GM19455 (cell line): ENCODE measurements around the gene PEX11G.

Source experiments
- ATAC-seq: cut with Tn5 transposase; IDR thresholded peaks from one replicate; pipeline ENCODE4 v1.9.1; 2021; ENCODE audit not compliant: unreplicated experiment

Gene PEX11G

GRCh38 chr19:7500811-7501450 is 12.1 kb upstream of the PEX11G start:
- ATAC-seq: no peak

DNA sequence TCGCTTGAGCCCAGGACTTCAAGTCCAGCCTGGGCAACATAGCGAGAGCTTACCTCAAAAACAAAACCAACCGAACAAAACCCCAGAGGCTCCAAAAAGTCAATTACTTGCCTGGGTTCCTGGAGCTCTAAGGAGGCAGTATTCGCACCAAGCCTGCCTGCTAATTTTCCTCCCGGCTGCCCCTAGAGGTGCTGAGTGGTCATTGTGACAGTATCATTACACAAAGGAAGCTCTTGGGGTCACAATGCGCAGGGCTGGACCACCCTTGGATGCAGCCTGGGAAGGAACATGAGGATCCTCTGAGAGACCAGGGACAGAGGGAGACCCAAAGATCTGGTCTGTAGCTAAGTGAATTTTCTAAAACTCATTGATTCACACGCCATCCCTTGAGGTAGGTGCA is 8.5 kb upstream of the PEX11G start:
- ATAC-seq: no peak

- no peak for ATAC-seq
Observed at GRCh38 chr19:7494416-7495098, 5.7 kb upstream of the PEX11G start.

GRCh38 chr19:7492558-7492957 is 3.7 kb upstream of the PEX11G start:
- ATAC-seq: no peak

DNA sequence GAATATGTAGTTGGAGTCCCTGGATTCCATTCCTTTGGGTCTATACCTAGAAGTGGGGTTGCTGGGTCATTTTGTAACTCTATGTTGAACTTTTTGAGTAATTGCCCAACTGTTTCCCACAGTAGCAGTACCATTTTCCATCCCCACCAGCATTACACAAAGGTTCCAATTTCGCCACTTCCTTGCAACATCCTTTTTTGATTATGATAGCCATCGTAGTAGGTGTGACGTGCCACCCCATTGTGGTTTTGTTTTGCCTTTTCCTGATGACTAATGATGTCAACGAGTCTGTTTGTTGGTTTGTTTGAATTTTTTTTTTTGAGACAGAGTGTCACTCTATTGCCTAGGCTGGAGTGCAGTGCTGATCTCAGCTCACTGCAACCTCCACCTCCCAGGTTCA is 3.3 kb upstream of the PEX11G start:
- ATAC-seq: no peak

- no peak for ATAC-seq
Observed at GRCh38 chr19:7489609-7490044, 792 bp upstream of the PEX11G start.

- no peak for ATAC-seq
Observed at GRCh38 chr19:7486923-7487322, 1.9 kb downstream of the PEX11G start.

DNA sequence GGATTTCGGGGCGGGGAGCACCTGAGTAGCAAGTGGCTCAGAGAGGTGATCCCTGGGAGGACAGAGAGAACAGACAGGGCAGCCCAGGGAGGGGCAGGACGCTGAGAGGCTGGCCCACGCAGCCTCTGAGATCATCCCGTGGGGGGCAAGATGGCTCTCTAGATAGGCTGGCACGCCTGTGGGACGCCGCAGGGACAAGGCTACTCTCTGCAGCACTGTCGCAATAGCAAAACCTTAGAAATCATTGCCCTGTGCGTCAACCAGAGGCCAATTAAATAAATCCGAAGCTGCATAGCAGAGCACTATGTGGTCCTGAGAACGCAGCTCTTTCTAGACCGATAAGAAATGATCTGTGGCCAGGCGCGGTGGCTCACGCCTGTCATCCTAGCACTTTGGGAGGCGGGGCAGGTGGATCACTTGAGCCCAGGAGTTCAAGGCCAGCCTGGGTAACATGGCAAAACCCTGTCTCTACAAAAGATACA is 5.1 kb downstream of the PEX11G start:
- no peak for ATAC-seq

DNA sequence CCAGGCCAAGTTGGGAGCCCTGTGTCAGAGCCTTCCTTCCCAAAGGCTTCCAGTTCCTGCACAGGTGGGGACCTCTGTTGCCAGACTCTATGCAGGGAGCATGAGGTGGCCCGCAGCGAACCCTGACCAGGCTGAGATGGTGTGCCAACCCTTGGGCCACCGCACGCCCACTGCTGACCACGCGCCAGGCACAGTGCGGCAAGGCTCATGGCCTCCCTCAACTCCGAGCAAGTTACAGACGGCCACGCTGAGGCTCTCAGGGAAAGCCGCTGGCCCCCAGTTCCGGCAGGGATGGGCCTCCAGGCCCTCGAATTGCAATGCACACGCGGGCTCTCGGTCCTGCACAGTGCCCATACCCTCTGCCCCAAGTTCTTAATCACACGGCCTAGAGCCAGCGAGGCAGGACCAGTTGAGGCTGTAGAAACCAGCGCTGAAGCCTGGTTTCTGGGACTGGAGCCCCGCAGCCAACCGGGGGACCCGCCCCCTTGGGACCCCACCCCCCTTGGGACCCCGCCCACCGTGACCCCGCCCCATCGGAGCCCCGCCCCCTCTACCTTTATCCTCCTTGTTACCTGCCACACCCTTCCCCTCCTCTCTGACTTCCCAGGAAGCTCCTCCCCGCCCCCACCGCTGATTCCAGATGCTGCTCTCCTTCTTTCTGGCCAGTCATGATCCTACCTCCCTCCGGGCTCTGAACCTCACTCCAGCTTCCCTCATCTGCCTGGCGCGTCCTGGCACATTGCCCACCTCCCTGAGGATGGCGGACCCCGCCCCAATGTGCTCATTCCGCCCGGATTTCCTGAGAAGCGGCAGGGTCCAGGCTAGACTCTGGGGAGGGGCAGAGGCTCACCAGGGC is 6.0 kb downstream of the PEX11G start:
- ATAC-seq: no peak

- no peak for ATAC-seq
Observed at GRCh38 chr19:7480970-7481255, 7.9 kb downstream of the PEX11G start.

DNA sequence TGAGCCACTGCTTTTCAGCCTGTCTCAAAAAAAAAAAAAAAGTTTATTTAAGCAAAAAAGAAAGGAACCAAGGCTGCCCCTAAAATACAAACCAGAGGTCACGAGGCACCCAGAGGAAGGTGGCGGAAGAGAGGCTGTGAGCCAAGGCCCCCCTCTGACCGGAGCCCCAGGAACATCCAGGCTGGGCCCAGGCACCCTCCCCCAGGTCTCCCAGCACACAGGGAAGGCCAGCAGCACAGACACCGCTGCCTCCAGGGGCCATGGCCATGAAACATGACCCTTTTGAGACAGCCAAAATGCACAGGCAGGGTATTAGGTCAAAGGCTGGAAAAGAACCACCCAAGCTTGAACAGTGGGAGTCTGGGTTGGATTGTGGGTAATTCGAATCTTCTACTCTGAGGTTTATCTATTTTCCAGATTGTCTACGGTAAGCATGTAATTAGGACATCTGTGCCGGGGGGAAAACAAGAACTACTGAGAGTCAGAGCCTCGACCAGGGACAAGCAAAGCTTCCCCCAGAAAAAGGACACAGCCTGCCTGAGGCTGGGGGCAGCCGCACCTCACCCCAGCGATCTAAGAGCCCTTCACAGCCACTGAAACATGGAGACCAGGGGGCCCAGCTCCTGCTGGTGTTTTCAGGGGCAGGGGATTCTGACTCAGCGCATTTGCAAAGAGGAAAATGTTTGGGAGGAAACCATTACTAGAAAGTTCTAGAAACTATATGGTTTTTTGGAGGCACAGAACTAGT is 8.4 kb downstream of the PEX11G start:
- no peak for ATAC-seq

- ATAC-seq: no peak
Observed at GRCh38 chr19:7478843-7479227, 10.0 kb downstream of the PEX11G start.

GRCh38 chr19:7478173-7478842 is 10.5 kb downstream of the PEX11G start:
- ATAC-seq: no peak

- no peak for ATAC-seq
Observed at GRCh38 chr19:7477758-7478157, 11.1 kb downstream of the PEX11G start.

DNA sequence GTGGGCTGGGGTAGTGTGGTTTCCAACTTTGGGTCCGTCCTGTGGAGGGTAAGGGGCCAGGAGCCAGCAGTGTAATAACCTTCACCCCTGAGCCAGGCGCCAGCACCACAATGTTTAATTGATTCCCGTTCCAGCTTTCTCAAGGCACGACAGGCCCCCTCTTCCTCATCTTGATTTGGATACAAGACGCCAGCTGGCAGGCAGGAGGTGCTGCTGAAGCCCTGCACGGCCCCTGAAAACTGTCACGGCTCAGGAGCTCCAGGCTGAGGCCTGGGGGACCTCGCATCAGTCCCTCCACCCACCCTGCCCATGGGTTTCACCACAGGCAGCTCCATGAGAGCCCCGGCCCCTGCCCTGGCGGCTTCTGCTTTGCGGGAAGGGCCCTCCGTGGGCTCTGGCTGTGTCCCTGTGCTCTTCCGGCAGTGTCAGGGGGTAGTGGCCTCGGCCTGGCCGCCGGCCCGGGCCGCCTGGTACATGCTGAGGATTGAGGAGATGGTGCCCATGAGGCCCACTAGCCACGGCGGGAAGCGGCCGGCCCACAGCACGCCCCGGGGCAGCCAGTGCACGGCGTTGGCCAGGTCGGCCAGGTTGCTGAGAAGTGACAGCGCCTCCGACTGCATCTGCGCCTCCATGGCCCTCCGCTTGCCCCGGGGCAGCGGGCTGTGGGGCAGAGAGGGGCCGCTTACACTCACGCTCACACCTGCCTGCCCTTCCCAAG is 11.9 kb downstream of the PEX11G start:
- ATAC-seq: no peak

GRCh38 chr19:7476241-7476640 is 12.6 kb downstream of the PEX11G start:
- ATAC-seq: no peak

GRCh38 chr19:7475665-7476064 is 13.2 kb downstream of the PEX11G start:
- no peak for ATAC-seq

DNA sequence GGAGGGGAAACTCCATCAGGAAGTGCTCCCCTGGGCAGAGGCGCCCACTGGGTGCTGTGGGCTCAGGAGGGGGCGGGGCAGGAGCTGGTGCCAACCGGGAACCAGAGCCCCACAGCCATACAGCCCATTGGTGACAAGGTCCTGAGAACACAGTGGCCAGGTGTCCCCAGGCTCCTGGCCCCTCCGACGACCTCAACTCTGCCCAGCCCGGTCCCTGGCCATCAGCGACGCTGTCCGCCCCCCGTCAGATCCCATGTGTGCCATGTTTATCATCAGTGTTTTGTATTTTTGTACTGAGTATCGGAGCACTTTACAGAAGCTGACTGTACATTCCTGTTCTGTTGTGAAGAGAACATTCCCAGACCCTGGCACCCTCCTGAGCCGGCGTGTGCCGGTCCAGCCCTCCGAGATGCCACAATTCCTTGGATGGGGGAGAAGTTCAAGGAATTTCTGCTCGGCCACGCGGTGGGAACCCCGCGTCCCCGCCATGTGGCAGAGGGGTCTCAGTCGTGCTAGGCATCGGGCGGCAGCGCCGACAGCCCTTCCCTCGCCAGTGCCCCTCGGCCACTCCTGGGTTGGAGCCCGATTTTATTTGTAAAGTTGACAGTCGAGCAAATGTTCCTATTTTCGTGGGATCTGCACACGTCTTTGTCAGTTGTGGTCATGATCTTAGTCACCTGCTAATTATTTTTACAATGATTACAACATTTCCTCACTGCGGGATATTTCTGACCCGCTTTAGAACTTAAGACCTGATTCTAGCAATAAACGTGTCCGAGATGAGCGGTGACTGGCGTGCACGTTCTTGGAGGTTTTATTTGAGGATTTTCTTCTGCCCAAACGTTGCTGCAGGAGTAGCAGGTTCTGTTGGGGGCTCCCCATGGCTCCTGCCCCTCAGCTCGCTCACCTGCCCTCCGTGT is 16.9 kb downstream of the PEX11G start:
- ATAC-seq: no peak
